Fibroblast of lung (primary cell): ENCODE data around the gene PDE3B.

Experiments used
- CTCF ChIP-seq, 2 donors: IDR thresholded peaks in 1 of 2; conservative IDR thresholded peaks in 1 of 2; 1 replicate in 1 of 2; 2 replicates in 1 of 2; pipeline ENCODE4 v1.5.1; 2011 to 2012; ENCODE audit warnings: low read length in 2 of 2, control low read depth in 1 of 2, inconsistent platforms in 1 of 2, low read depth in 1 of 2, mild to moderate bottlenecking in 1 of 2
- EZH2 ChIP-seq: IDR thresholded peaks from 2 replicates; pipeline ENCODE4 v1.5.1; 2012; ENCODE audit warnings: low read length, control low read depth, mild to moderate bottlenecking; ENCODE audit errors: missing control alignments

DNA sequence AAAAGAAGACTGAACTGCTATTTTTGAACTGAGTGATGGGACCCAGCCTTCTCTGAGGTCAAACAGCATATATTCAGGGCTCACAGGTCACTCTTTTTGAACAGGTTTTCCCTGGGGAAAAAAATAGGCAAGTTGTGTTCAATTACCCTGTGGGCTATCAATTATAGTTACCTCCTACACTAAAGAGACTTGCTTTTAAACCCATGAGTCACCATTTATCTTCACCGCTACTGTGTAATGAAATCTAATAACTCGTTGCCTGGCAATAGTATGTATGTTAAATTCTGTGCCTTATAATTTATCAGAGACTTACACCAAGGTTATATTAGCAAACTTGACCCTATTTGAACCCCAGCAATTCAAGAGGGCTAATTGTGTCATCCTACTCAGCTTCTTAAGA lies 149.9 kb downstream of the PDE3B start:
- TF ChIP-seq CTCF (conservative IDR thresholded peaks at IDR 0.05 in 1 of 2, IDR thresholded peaks at IDR 0.05 in 1 of 2; ENCODE audit: low read depth in 1 of 2, low read length in 2 of 2) (no peak), EZH2 (no peak)
